ENCODE results near the gene TRAF2.
"Not testable (repeated sequence)": the region's sequence is repeated elsewhere in the genome, so short reads cannot be mapped to it uniquely, and the experiment has no call there.

GRCh38 chr9:136866898-136867421 is 19.4 kb upstream of the TRAF2 start:
- TF ChIP-seq CTCF (conservative IDR thresholded peaks at IDR 0.05; ENCODE audit: low read depth, low read length); EZH2 (IDR thresholded peaks at IDR 0.05; ENCODE audit: borderline replicate concordance, low read depth, low read length, poor library complexity, severe bottlenecking): not testable (repeated sequence)
